GM23338 (cell line): ENCODE measurements around the gene RPL21. TPM values are rescaled to one million over a fixed set of nuclear protein-coding genes. Genes with fewer than 3 reads are reported as not detected.

Experiments
- ATAC-seq: fragments of 200-7000 bp; cut with Tn5 transposase; 3 replicates; pipeline ENCODE4 v1.9.1; 2020
- DNase-seq: peaks from one replicate; pipeline ENCODE4 v3.0.0-alpha.2; 2015; ENCODE audit warnings: low spot score
- H2AFZ ChIP-seq: fragments of 200-600 bp; sonication (generic); 2 replicates; pipeline ENCODE4 v1.8.0; 2016; ENCODE audit warnings: antibody characterized with exemption, mild to moderate bottlenecking, moderate library complexity
- H3F3A ChIP-seq: fragments of 200-600 bp; sonication (generic); replicated peaks from 2 replicates; pipeline ENCODE4 v1.8.0; 2017; ENCODE audit warnings: antibody characterized with exemption, mixed run types, low read depth
- H3K27ac ChIP-seq: fragments of 200-600 bp; sonication (generic); 2 replicates; pipeline ENCODE4 v1.6.1; 2016; ENCODE audit warnings: low read depth
- H3K27me3 ChIP-seq: fragments of 200-600 bp; sonication (generic); 2 replicates; pipeline ENCODE4 v1.8.0; 2016; ENCODE audit warnings: mild to moderate bottlenecking, mixed run types, moderate library complexity; ENCODE audit not compliant: insufficient read depth
- H3K36me3 ChIP-seq: fragments of 200-600 bp; sonication (generic); 2 replicates; pipeline ENCODE4 v1.8.0; 2016; ENCODE audit warnings: mild to moderate bottlenecking; ENCODE audit not compliant: insufficient read depth
- H3K4me1 ChIP-seq: fragments of 200-600 bp; sonication (generic); 2 replicates; pipeline ENCODE4 v1.8.0; 2016; ENCODE audit warnings: mild to moderate bottlenecking, moderate library complexity; ENCODE audit not compliant: insufficient read depth
- H3K4me2 ChIP-seq: fragments of 200-600 bp; sonication (generic); 2 replicates; pipeline ENCODE4 v1.7.1; 2017; ENCODE audit warnings: mixed run types
- H3K4me3 ChIP-seq: fragments of 200-600 bp; sonication (generic); 2 replicates; pipeline ENCODE4 v1.6.1; 2016; ENCODE audit warnings: mixed run types
- H3K79me2 ChIP-seq: fragments of 200-600 bp; sonication (generic); replicated peaks from 2 replicates; pipeline ENCODE4 v1.8.0; 2017; ENCODE audit warnings: mild to moderate bottlenecking; ENCODE audit not compliant: insufficient read depth
- H3K9me2 ChIP-seq: fragments of 200-600 bp; sonication (generic); 2 replicates; pipeline ENCODE4 v1.8.0; 2017; ENCODE audit not compliant: insufficient read depth
- H4K20me1 ChIP-seq: fragments of 200-600 bp; sonication (generic); replicated peaks from 2 replicates; pipeline ENCODE4 v1.8.0; 2017; ENCODE audit warnings: mild to moderate bottlenecking; ENCODE audit not compliant: insufficient read depth
- H3K27ac Mint-ChIP-seq: 2 replicates; pipeline ENCODE4 v1.8.0; 2020; ENCODE audit warnings: inconsistent platforms, mild to moderate bottlenecking, moderate library complexity, mixed read lengths
- H3K27me3 Mint-ChIP-seq: 3 replicates; pipeline ENCODE4 v1.8.0; 2022; ENCODE audit warnings: low read depth, mild to moderate bottlenecking, moderate library complexity, mixed read lengths, inconsistent platforms; ENCODE audit not compliant: insufficient read depth, poor library complexity
- H3K36me3 Mint-ChIP-seq: 3 replicates; pipeline ENCODE4 v1.8.0; 2021; ENCODE audit warnings: low read depth, mild to moderate bottlenecking, inconsistent platforms, moderate library complexity, mixed read lengths
- H3K4me1 Mint-ChIP-seq: 3 replicates; pipeline ENCODE4 v1.8.0; 2020; ENCODE audit warnings: mild to moderate bottlenecking, inconsistent platforms, mixed read lengths
- H3K4me3 Mint-ChIP-seq: 3 replicates; pipeline ENCODE4 v1.8.0; 2021; ENCODE audit warnings: moderate library complexity, mild to moderate bottlenecking, inconsistent platforms, mixed read lengths
- H3K9me3 Mint-ChIP-seq: 3 replicates; pipeline ENCODE4 v1.8.0; 2020; ENCODE audit warnings: moderate library complexity, mild to moderate bottlenecking, inconsistent platforms, mixed read lengths
- CREB1 ChIP-seq: fragments of 250-450 bp; sonication (Bioruptor Pico); IDR thresholded peaks from 2 replicates; pipeline ENCODE4 v1.5.0; 2020; ENCODE audit warnings: low read depth, mild to moderate bottlenecking, moderate library complexity
- NANOG ChIP-seq: IDR thresholded peaks from 2 replicates; pipeline ENCODE4 v1.6.1; 2016; ENCODE audit warnings: antibody characterized with exemption, borderline replicate concordance
- POLR2AphosphoS5 ChIP-seq: IDR thresholded peaks from 2 replicates; pipeline ENCODE4 v1.6.1; 2016; ENCODE audit warnings: antibody characterized with exemption, low read depth
- STAT1 ChIP-seq: IDR thresholded peaks from one replicate; pipeline ENCODE4 v1.6.1; 2016; ENCODE audit warnings: antibody characterized with exemption; ENCODE audit not compliant: unreplicated experiment
- ZNF114 ChIP-seq: fragments of 250-450 bp; sonication (Bioruptor Pico); IDR thresholded peaks from 2 replicates; pipeline ENCODE4 v1.5.0; 2020; ENCODE audit warnings: mild to moderate bottlenecking, moderate library complexity
- ZNF331 ChIP-seq: fragments of 250-450 bp; sonication (Bioruptor Pico); IDR thresholded peaks from 2 replicates; pipeline ENCODE4 v1.5.0; 2020; ENCODE audit warnings: low read depth, mild to moderate bottlenecking, moderate library complexity
- polyA plus RNA-seq: library from polyadenylated mRNA; unstranded; fragments of >200 nt; fragmentation: Nextera tagmentation; extraction: Ambion mirVana; gene quantifications from 2 replicates; pipeline ENCODE4 v1.2.1, GENCODE V29; 2016
- total RNA-seq: library from RNA; depleted of rRNA; stranded (reverse); fragments of >200 nt; shearing (Covaris generic); gene quantifications from 2 replicates; pipeline ENCODE4 v1.2.3, GENCODE V29; 2014
- TF ChIP-seq, protein P1 (sequence below): IDR thresholded peaks from 2 replicates; pipeline ENCODE4 v1.6.1; 2016; ENCODE audit warnings: antibody characterized with exemption
- TF ChIP-seq, protein P2 (sequence below), 2 experiments: fragments of 200-600 bp in 1 of 2; sonication (generic) in 1 of 2; conservative IDR thresholded peaks; 2 replicates each; pipeline versions ENCODE4 v1.5.1 to v1.6.1; 2016 to 2017; ENCODE audit warnings: antibody characterized with exemption in 2 of 2, low read depth in 2 of 2, mild to moderate bottlenecking in 2 of 2, moderate library complexity in 1 of 2
- TF ChIP-seq, protein P3 (sequence below): IDR thresholded peaks from one replicate; pipeline ENCODE4 v1.6.1; 2018; ENCODE audit warnings: antibody characterized with exemption; ENCODE audit not compliant: unreplicated experiment

RPL21 gene
- total and polyA plus RNA-seq, 2 experiments from 2014 or later: 1,037 to 1,343 TPM

DNA sequence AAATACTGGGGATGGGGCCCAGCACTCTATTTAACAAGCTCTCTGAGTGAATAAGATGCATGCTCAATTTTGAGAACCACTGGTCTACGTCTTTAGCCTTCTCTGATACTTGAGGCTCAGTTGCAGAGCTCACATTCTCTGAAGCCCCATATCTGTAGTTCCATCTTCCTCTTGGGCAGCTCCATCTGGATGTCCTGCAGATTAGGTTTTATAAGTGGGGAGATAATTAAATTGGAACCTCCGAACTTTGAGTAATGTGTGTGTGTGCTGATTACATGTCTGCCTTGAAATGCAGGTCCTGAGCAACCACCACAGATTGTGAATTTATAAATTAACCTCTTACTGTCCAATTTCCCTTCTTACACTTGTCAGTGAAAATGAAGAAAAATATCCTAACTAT, 12.1 kb downstream of the RPL21 start:
- Histone ChIP-seq H3K27me3 (no peaks in the 10 kb centered on the region), H2AFZ (no peak overlapping the region), H3K4me1 (peaks cover 17% of the 10 kb centered on the region), H3F3A (peaks cover 2% of the 10 kb centered on the region), H3K4me2 (no peak overlapping the region), H3K27ac (no peak overlapping the region), H3K9me2 (no peaks in the 10 kb centered on the region), H4K20me1 (no peaks in the 10 kb centered on the region; the same call in 1 of the 2 replicates), H3K4me3 (no peak overlapping the region), H3K79me2 (no peaks in the 10 kb centered on the region; the same call in 1 of the 2 replicates), H3K36me3 (no peaks in the 10 kb centered on the region; the same call in 1 of the 2 replicates)
- ATAC-seq (no peak), DNase-seq (no peak)
- peaks cover 32% of the 10 kb centered on the region for H3K4me1 Mint-ChIP-seq
- H3K27ac Mint-ChIP-seq: no peak overlapping the region; the same call in 1 of the 2 replicates
- peaks cover 13% of the 10 kb centered on the region; the same call in 2 of the 3 replicates for H3K36me3 Mint-ChIP-seq
- H3K27me3 Mint-ChIP-seq: peaks cover 3% of the 10 kb centered on the region
- H3K4me3 Mint-ChIP-seq: no peak overlapping the region; the same call in 2 of the 3 replicates
- TF ChIP-seq STAT1 (no peak), ZNF331 (CRISPR knock-in tag) (no peak), NANOG (no peak), ZNF114 (CRISPR knock-in tag) (no peak), CREB1 (no peak), POLR2AphosphoS5 (no peak)
- TF ChIP-seq, protein P1, sequence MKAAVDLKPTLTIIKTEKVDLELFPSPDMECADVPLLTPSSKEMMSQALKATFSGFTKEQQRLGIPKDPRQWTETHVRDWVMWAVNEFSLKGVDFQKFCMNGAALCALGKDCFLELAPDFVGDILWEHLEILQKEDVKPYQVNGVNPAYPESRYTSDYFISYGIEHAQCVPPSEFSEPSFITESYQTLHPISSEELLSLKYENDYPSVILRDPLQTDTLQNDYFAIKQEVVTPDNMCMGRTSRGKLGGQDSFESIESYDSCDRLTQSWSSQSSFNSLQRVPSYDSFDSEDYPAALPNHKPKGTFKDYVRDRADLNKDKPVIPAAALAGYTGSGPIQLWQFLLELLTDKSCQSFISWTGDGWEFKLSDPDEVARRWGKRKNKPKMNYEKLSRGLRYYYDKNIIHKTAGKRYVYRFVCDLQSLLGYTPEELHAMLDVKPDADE: no peak
- TF ChIP-seq, protein P2, sequence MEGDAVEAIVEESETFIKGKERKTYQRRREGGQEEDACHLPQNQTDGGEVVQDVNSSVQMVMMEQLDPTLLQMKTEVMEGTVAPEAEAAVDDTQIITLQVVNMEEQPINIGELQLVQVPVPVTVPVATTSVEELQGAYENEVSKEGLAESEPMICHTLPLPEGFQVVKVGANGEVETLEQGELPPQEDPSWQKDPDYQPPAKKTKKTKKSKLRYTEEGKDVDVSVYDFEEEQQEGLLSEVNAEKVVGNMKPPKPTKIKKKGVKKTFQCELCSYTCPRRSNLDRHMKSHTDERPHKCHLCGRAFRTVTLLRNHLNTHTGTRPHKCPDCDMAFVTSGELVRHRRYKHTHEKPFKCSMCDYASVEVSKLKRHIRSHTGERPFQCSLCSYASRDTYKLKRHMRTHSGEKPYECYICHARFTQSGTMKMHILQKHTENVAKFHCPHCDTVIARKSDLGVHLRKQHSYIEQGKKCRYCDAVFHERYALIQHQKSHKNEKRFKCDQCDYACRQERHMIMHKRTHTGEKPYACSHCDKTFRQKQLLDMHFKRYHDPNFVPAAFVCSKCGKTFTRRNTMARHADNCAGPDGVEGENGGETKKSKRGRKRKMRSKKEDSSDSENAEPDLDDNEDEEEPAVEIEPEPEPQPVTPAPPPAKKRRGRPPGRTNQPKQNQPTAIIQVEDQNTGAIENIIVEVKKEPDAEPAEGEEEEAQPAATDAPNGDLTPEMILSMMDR (conservative IDR thresholded peaks at IDR 0.05; ENCODE audit: low read depth in 2 of 2): no peak
- no peaks in the 10 kb centered on the region for H3K9me3 Mint-ChIP-seq

DNA sequence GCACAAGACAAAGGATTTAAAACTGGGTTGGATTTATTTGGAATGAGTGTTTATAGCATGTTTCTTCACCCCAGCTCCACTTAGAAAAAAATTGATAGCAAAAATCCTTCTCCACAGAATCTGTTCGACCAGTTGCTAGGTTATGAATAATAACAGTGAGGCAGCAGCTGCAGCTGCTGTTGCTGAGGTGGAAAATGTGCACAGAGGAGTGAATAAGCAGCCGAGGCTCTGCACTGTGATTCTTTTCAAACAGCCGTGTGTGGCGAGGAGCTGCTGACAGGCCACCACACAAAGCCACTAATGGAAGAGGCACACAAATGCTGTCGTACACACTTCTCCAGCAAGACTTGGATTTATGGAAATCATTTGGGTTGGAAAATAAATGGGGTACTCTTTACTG, 12.8 kb downstream of the RPL21 start:
- H3K79me2 ChIP-seq: no peaks in the 10 kb centered on the region
- no peak overlapping the region for H3K27ac ChIP-seq
- Mint-ChIP-seq H3K27me3 (peaks cover 3% of the 10 kb centered on the region), H3K36me3 (peaks cover 5% of the 10 kb centered on the region; the same call in 2 of the 3 replicates), H3K27ac (no peak overlapping the region), H3K4me1 (peaks cover 29% of the 10 kb centered on the region), H3K9me3 (no peaks in the 10 kb centered on the region), H3K4me3 (no peak overlapping the region)
- H4K20me1 ChIP-seq: no peaks in the 10 kb centered on the region
- DNase-seq (no peak), ATAC-seq (no peak)
- peaks cover 5% of the 10 kb centered on the region for H3K27me3 ChIP-seq
- H3K4me1 ChIP-seq: peaks cover 17% of the 10 kb centered on the region
- H3K9me2 ChIP-seq: no peaks in the 10 kb centered on the region
- H3K4me3 ChIP-seq: no peak overlapping the region
- no peak overlapping the region for H3K4me2 ChIP-seq
- H2AFZ ChIP-seq: no peak overlapping the region
- H3F3A ChIP-seq: no peaks in the 10 kb centered on the region; the same call in 1 of the 2 replicates
- no peaks in the 10 kb centered on the region for H3K36me3 ChIP-seq
- TF ChIP-seq, protein P3, sequence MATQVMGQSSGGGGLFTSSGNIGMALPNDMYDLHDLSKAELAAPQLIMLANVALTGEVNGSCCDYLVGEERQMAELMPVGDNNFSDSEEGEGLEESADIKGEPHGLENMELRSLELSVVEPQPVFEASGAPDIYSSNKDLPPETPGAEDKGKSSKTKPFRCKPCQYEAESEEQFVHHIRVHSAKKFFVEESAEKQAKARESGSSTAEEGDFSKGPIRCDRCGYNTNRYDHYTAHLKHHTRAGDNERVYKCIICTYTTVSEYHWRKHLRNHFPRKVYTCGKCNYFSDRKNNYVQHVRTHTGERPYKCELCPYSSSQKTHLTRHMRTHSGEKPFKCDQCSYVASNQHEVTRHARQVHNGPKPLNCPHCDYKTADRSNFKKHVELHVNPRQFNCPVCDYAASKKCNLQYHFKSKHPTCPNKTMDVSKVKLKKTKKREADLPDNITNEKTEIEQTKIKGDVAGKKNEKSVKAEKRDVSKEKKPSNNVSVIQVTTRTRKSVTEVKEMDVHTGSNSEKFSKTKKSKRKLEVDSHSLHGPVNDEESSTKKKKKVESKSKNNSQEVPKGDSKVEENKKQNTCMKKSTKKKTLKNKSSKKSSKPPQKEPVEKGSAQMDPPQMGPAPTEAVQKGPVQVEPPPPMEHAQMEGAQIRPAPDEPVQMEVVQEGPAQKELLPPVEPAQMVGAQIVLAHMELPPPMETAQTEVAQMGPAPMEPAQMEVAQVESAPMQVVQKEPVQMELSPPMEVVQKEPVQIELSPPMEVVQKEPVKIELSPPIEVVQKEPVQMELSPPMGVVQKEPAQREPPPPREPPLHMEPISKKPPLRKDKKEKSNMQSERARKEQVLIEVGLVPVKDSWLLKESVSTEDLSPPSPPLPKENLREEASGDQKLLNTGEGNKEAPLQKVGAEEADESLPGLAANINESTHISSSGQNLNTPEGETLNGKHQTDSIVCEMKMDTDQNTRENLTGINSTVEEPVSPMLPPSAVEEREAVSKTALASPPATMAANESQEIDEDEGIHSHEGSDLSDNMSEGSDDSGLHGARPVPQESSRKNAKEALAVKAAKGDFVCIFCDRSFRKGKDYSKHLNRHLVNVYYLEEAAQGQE: no peak
- no peak for TF ChIP-seq POLR2AphosphoS5
- no peak for TF ChIP-seq CREB1
